H1 (cell line): Measurements from ENCODE around the gene ADIPOR2. TPM values are rescaled to one million over a fixed set of nuclear protein-coding genes. Genes with fewer than 3 reads are reported as not detected.

Experiments used
- CTCF ChIA-PET: fragments of 300-600 bp; sonication (Branson Sonifier 250); formaldehyde crosslinking; loops from one replicate; lab custom pipeline; 2021; ENCODE audit not compliant: partially characterized antibody; lab: Charles Lee
- POLR2A ChIA-PET: fragments of 300-600 bp; sonication (Branson Sonifier 250); formaldehyde crosslinking; loops from one replicate; lab custom pipeline; 2021; ENCODE audit warnings: inconsistent platforms; ENCODE audit not compliant: partially characterized antibody; lab: Charles Lee
- DNase-seq, 2 experiments: peaks; one replicate each; pipeline versions ENCODE4 v3.0.0 to v3.0.0-alpha.2; 2010 to 2022; ENCODE audit warnings: low spot score in 2 of 2, low read depth in 1 of 2, mixed read lengths in 1 of 2
- FAIRE-seq: peaks from 2 replicates; lab custom pipeline; 2011; peaks lifted over from hg19 to GRCh38; lab: Jason Lieb, UNC
- H2AFZ ChIP-seq: 2 replicates; pipeline ENCODE4 v1.8.1; 2012; ENCODE audit warnings: low read length, inconsistent platforms
- H2AK5ac ChIP-seq: 2 replicates; pipeline ENCODE4 v1.6.1; 2013; ENCODE audit warnings: low read depth, low read length
- H2BK120ac ChIP-seq: replicated peaks from 2 replicates; pipeline ENCODE3; 2013; ENCODE audit warnings: low read depth, low read length, inconsistent platforms
- H2BK12ac ChIP-seq: 2 replicates; pipeline ENCODE4 v1.6.1; 2013; ENCODE audit warnings: low read depth, low read length
- H2BK15ac ChIP-seq: 2 replicates; pipeline ENCODE4 v1.6.1; 2013; ENCODE audit warnings: low read length
- H2BK20ac ChIP-seq: 2 replicates; pipeline ENCODE4 v1.6.1; 2013; ENCODE audit warnings: low read length
- H2BK5ac ChIP-seq: 2 replicates; pipeline ENCODE4 v1.6.1; 2013; ENCODE audit warnings: low read depth, low read length
- H3K14ac ChIP-seq: 2 replicates; pipeline ENCODE4 v1.6.1; 2013; ENCODE audit warnings: inconsistent platforms; ENCODE audit not compliant: insufficient read length
- H3K18ac ChIP-seq: 2 replicates; pipeline ENCODE4 v1.6.1; 2013; ENCODE audit warnings: low read length; ENCODE audit errors: extremely low read depth
- H3K23ac ChIP-seq: 2 replicates; pipeline ENCODE4 v1.6.1; 2013; ENCODE audit warnings: inconsistent platforms; ENCODE audit not compliant: insufficient read length
- H3K23me2 ChIP-seq: 2 replicates; pipeline ENCODE4 v1.6.1; 2013; ENCODE audit warnings: low read depth, low read length
- H3K27ac ChIP-seq: 2 replicates; pipeline ENCODE4 v1.6.1; 2011; ENCODE audit warnings: low read depth, low read length, inconsistent platforms
- H3K27me3 ChIP-seq, 4 experiments: replicated peaks in 1 of 4; 1 replicate in 1 of 4; 2 replicates in 3 of 4; pipeline versions ENCODE4 v1.6.1 to v1.8.1; 2011 to 2013; ENCODE audit warnings: low read length in 3 of 4, mild to moderate bottlenecking in 3 of 4, inconsistent platforms in 2 of 4, mixed read lengths in 2 of 4, moderate library complexity in 1 of 4; ENCODE audit not compliant: control insufficient read depth in 3 of 4, insufficient read depth in 3 of 4; ENCODE audit errors: extremely low read depth in 1 of 4
- H3K36me3 ChIP-seq, 4 experiments: 2 replicates each; pipeline versions ENCODE4 v1.6.1 to v1.8.1; 2011 to 2013; ENCODE audit warnings: mild to moderate bottlenecking in 4 of 4, low read length in 3 of 4, moderate library complexity in 2 of 4, control low read depth in 1 of 4, inconsistent platforms in 1 of 4; ENCODE audit not compliant: insufficient read depth in 4 of 4, control insufficient read depth in 2 of 4
- H3K4ac ChIP-seq: replicated peaks from 2 replicates; pipeline ENCODE3; 2013; ENCODE audit warnings: low read length, low read depth, mixed read lengths, inconsistent platforms; ENCODE audit not compliant: insufficient read length
- H3K4me1 ChIP-seq, 4 experiments: replicated peaks in 1 of 4; 1 replicate in 1 of 4; 2 replicates in 3 of 4; pipeline versions ENCODE4 v1.6.1 to v1.8.1; 2011 to 2013; ENCODE audit warnings: low read length in 3 of 4, inconsistent platforms in 2 of 4, mixed read lengths in 1 of 4; ENCODE audit not compliant: insufficient read depth in 4 of 4, control insufficient read depth in 3 of 4
- H3K4me2 ChIP-seq, 2 experiments: 2 replicates each; pipeline versions ENCODE4 v1.6.1 to v1.8.1; 2011 to 2013; ENCODE audit warnings: low read depth in 2 of 2, low read length in 2 of 2, control low read depth in 1 of 2, inconsistent platforms in 1 of 2, mild to moderate bottlenecking in 1 of 2; ENCODE audit not compliant: insufficient read depth in 1 of 2
- H3K4me3 ChIP-seq, 4 experiments: fragments of 200-600, 300-600 bp in 1 of 4; sonication (generic), shearing (Covaris generic), sonication (Bioruptor Twin) in 1 of 4; 2 replicates each; pipeline versions ENCODE4 v1.5.1 to v1.8.1; 2011 to 2016; ENCODE audit warnings: low read length in 4 of 4, low read depth in 3 of 4, control low read depth in 2 of 4, inconsistent platforms in 2 of 4, mild to moderate bottlenecking in 2 of 4, mixed read lengths in 1 of 4, moderate library complexity in 1 of 4; ENCODE audit not compliant: insufficient read depth in 2 of 4; ENCODE audit errors: extremely low read depth in 1 of 4
- H3K56ac ChIP-seq: replicated peaks from 2 replicates; pipeline ENCODE3; 2013; ENCODE audit warnings: low read depth, mild to moderate bottlenecking, mixed read lengths, low read length, inconsistent platforms; ENCODE audit not compliant: insufficient read length
- H3K79me1 ChIP-seq: 2 replicates; pipeline ENCODE4 v1.6.1; 2013; ENCODE audit warnings: low read depth, low read length, control low read depth
- H3K79me2 ChIP-seq, 2 experiments: 2 replicates each; pipeline versions ENCODE4 v1.6.1 to v1.8.1; 2012 to 2013; ENCODE audit warnings: low read length in 2 of 2, mild to moderate bottlenecking in 2 of 2, inconsistent platforms in 1 of 2; ENCODE audit not compliant: insufficient read depth in 2 of 2, control insufficient read depth in 1 of 2
- H3K9ac ChIP-seq, 4 experiments: replicated peaks in 1 of 4; 1 replicate in 1 of 4; 2 replicates in 3 of 4; pipeline versions ENCODE4 v1.6.1 to v1.8.1; 2011 to 2013; ENCODE audit warnings: low read depth in 3 of 4, low read length in 3 of 4, control low read depth in 2 of 4, mild to moderate bottlenecking in 2 of 4, moderate library complexity in 2 of 4, inconsistent platforms in 1 of 4; ENCODE audit errors: extremely low read depth in 1 of 4
- H3K9me3 ChIP-seq, 2 experiments: 2 replicates each; pipeline versions ENCODE4 v1.6.1 to v1.8.1; 2012 to 2013; ENCODE audit warnings: mild to moderate bottlenecking in 2 of 2, moderate library complexity in 2 of 2, control low read depth in 1 of 2, inconsistent platforms in 1 of 2, low read depth in 1 of 2, low read length in 1 of 2, mixed read lengths in 1 of 2; ENCODE audit not compliant: insufficient read depth in 2 of 2
- H4K20me1 ChIP-seq, 2 experiments: replicated peaks in 1 of 2; 2 replicates each; pipeline versions ENCODE3 to v1.8.1; 2011 to 2013; ENCODE audit warnings: inconsistent platforms in 2 of 2, low read length in 2 of 2, mild to moderate bottlenecking in 1 of 2; ENCODE audit not compliant: insufficient read depth in 2 of 2, control insufficient read depth in 1 of 2
- H4K5ac ChIP-seq: 2 replicates; pipeline ENCODE4 v1.6.1; 2013; ENCODE audit warnings: low read length, low read depth, mixed read lengths, inconsistent platforms; ENCODE audit not compliant: insufficient read length
- H4K8ac ChIP-seq: 2 replicates; pipeline ENCODE4 v1.8.0; 2013; ENCODE audit warnings: mild to moderate bottlenecking, moderate library complexity, low read length, inconsistent platforms; ENCODE audit not compliant: insufficient read depth; ENCODE audit errors: extremely low read depth
- H4K91ac ChIP-seq: replicated peaks from 2 replicates; pipeline ENCODE3; 2013; ENCODE audit warnings: low read length, mixed read lengths, inconsistent platforms; ENCODE audit not compliant: insufficient read length
- KDM5A ChIP-seq: fragments of 200-600 bp; IDR thresholded peaks from 2 replicates; pipeline ENCODE4 v1.7.1; 2012; ENCODE audit warnings: mild to moderate bottlenecking, low read length, inconsistent platforms, mixed read lengths
- RAD21 ChIP-seq, 2 experiments: IDR thresholded peaks in 1 of 2; conservative IDR thresholded peaks in 1 of 2; 2 replicates each; pipeline ENCODE4 v1.6.1; 2011; ENCODE audit warnings: low read depth in 2 of 2, low read length in 2 of 2, improper control_type of control experiment in 1 of 2, inconsistent platforms in 1 of 2, mild to moderate bottlenecking in 1 of 2, moderate library complexity in 1 of 2
- RFX5 ChIP-seq: IDR thresholded peaks from 2 replicates; pipeline ENCODE4 v1.6.1; 2011; ENCODE audit warnings: low read depth, low read length, improper control_type of control experiment, borderline replicate concordance
- SAP30 ChIP-seq: fragments of 300-600 bp; sonication (generic); IDR thresholded peaks from 2 replicates; pipeline ENCODE4 v1.7.1; 2012; ENCODE audit warnings: low read length, moderate library complexity, mild to moderate bottlenecking, inconsistent platforms; ENCODE audit not compliant: insufficient read depth, insufficient replicate concordance
- SIRT6 ChIP-seq: IDR thresholded peaks from one replicate; pipeline ENCODE4 v1.7.1; 2012; ENCODE audit warnings: low read length, inconsistent platforms
- TAF1 ChIP-seq: IDR thresholded peaks from 2 replicates; pipeline ENCODE4 v1.6.1; 2011; ENCODE audit warnings: mild to moderate bottlenecking, low read depth, low read length
- TAF7 ChIP-seq: optimal IDR thresholded peaks from 2 replicates; pipeline ENCODE3; 2011; ENCODE audit warnings: low read depth, mild to moderate bottlenecking, inconsistent platforms, low read length, moderate library complexity, borderline replicate concordance
- polyA plus RNA-seq, 7 experiments: library from polyadenylated mRNA; depleted of rRNA in 3 of 7; stranded (reverse) in 5 of 7; unstranded in 2 of 7; fragments of >200 nt in 5 of 7; fragments of 200-250 nt in 2 of 7; gene quantifications; 1 replicate in 5 of 7; 2 replicates in 1 of 7; 4 replicates in 1 of 7; pipeline versions ENCODE4 v1.2.1 to v1.2.3, GENCODE V29; 2011 to 2013; ENCODE audit warnings: missing spikeins in 2 of 7, mixed read lengths in 2 of 7
- total RNA-seq: library from RNA; stranded (reverse); fragmentation: NEBNext Ultra II Directional; extraction: Animal tissue kit (Norgen Biotek cat#: 25700); gene quantifications from 2 replicates; pipeline ENCODE4 v1.2.1, GENCODE V29; 2021
- TF ChIP-seq, protein P1 (sequence below), 3 experiments: IDR thresholded peaks; 1 replicate in 2 of 3; 2 replicates in 1 of 3; pipeline versions ENCODE4 v1.5.1 to v1.6.1; 2011; ENCODE audit warnings: low read length in 3 of 3, mild to moderate bottlenecking in 3 of 3, inconsistent platforms in 2 of 3, low read depth in 1 of 3, moderate library complexity in 1 of 3; ENCODE audit not compliant: insufficient read depth in 1 of 3; ENCODE audit errors: control extremely low read depth in 1 of 3
- TF ChIP-seq, protein P2 (sequence below): IDR thresholded peaks from 2 replicates; pipeline ENCODE4 v1.6.1; 2012; ENCODE audit warnings: low read length, inconsistent platforms

The ADIPOR2 gene
- total and polyA plus RNA-seq, 2 of the 8 experiments (the other 6 are each of a cell fraction or from before 2014, with no cell fraction given) = 17.5 to 50.8 TPM

DNA sequence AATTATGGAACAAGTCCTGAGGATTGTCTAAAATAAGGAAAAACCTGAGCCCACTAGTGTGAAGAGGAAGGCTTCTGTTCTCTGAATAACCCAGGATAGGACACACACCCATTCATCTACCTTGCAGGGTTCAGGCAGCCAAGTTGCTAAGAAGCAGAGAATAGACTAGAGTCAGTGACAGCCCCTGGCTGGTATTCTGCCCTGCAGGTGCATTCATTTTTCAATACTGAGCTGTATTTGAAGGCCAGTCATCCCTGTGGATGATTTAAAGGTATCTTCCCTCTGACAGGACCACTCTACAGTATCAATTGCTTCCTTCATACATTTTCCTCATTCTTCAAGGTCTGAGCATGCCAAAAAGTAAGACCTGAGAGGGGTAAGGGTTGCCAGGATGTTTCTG lies 38.9 kb upstream of the ADIPOR2 start:
- H3K27ac ChIP-seq = no peak overlapping the region
- H3K4me2 ChIP-seq = no peak overlapping the region
- H2AK5ac ChIP-seq = no peak overlapping the region
- H2BK5ac ChIP-seq = no peak overlapping the region
- no peak overlapping the region for H3K18ac ChIP-seq
- H3K9me3 ChIP-seq = no peaks in the 10 kb centered on the region
- no peak overlapping the region for H4K8ac ChIP-seq
- H3K4me3 ChIP-seq = no peak overlapping the region
- peaks cover 0 to 3% (median 0%) of the 10 kb centered on the region in 4 experiments; a peak in 1 of 7 replicates for H3K4me1 ChIP-seq
- no peak overlapping the region for H4K5ac ChIP-seq
- no peak overlapping the region for H2BK15ac ChIP-seq
- no peak overlapping the region for H4K91ac ChIP-seq
- no peak for DNase-seq
- H3K56ac ChIP-seq = no peak overlapping the region
- CTCF ChIA-PET = interaction anchor here (0.8 to 18.8 kb wide), 13 partner anchors 8 to 288 kb away, joined by 3 to 265 read pairs (median 8); no protein-coding TSS in a partner anchor
- H3K79me1 ChIP-seq = no peaks in the 10 kb centered on the region
- peaks cover 2% of the 10 kb centered on the region; the same call in 1 of the 2 replicates for H3K23me2 ChIP-seq
- no peak overlapping the region for H2BK12ac ChIP-seq
- H3K79me2 ChIP-seq = no peaks in the 10 kb centered on the region
- FAIRE-seq = no peak
- no peaks in the 10 kb centered on the region for H4K20me1 ChIP-seq
- H3K4ac ChIP-seq = no peak overlapping the region
- H2AFZ ChIP-seq = no peak overlapping the region
- no peak overlapping the region for H3K14ac ChIP-seq
- POLR2A ChIA-PET = interaction anchor here (1.5 to 2.2 kb wide), 2 partner anchors 21 to 139 kb away, joined by 3 to 8 read pairs; no protein-coding TSS in a partner anchor
- no peak overlapping the region for H3K23ac ChIP-seq
- 0 out of 7 replicates have a peak, but pooled peaks cover 0 to 1% (median 0%) of the 10 kb centered on the region in 4 experiments for H3K27me3 ChIP-seq
- H3K9ac ChIP-seq = no peak overlapping the region
- no peaks in the 10 kb centered on the region for H3K36me3 ChIP-seq
- H2BK20ac ChIP-seq = no peak overlapping the region
- H2BK120ac ChIP-seq = no peak overlapping the region
- TF ChIP-seq KDM5A (no peak), SAP30 (no peak), TAF1 (no peak), RFX5 (no peak), SIRT6 (no peak), RAD21 (IDR thresholded peaks at IDR 0.05 in 1 of 2, conservative IDR thresholded peaks at IDR 0.05 in 1 of 2; ENCODE audit: low read depth in 2 of 2, low read length in 2 of 2) (no peak), TAF7 (no peak)
- TF ChIP-seq, protein P1, sequence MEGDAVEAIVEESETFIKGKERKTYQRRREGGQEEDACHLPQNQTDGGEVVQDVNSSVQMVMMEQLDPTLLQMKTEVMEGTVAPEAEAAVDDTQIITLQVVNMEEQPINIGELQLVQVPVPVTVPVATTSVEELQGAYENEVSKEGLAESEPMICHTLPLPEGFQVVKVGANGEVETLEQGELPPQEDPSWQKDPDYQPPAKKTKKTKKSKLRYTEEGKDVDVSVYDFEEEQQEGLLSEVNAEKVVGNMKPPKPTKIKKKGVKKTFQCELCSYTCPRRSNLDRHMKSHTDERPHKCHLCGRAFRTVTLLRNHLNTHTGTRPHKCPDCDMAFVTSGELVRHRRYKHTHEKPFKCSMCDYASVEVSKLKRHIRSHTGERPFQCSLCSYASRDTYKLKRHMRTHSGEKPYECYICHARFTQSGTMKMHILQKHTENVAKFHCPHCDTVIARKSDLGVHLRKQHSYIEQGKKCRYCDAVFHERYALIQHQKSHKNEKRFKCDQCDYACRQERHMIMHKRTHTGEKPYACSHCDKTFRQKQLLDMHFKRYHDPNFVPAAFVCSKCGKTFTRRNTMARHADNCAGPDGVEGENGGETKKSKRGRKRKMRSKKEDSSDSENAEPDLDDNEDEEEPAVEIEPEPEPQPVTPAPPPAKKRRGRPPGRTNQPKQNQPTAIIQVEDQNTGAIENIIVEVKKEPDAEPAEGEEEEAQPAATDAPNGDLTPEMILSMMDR (IDR thresholded peaks at IDR 0.05; ENCODE audit: control extremely low read depth in 1 of 3, insufficient read depth in 1 of 3, low read depth in 1 of 3, low read length in 3 of 3) = no peak
- TF ChIP-seq, protein P2, sequence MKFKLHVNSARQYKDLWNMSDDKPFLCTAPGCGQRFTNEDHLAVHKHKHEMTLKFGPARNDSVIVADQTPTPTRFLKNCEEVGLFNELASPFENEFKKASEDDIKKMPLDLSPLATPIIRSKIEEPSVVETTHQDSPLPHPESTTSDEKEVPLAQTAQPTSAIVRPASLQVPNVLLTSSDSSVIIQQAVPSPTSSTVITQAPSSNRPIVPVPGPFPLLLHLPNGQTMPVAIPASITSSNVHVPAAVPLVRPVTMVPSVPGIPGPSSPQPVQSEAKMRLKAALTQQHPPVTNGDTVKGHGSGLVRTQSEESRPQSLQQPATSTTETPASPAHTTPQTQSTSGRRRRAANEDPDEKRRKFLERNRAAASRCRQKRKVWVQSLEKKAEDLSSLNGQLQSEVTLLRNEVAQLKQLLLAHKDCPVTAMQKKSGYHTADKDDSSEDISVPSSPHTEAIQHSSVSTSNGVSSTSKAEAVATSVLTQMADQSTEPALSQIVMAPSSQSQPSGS = no peak
